BLaER1 (cell line): Measurements from ENCODE around the gene SV2A.

Experiments used
- H3K27ac ChIP-seq: shearing (Covaris generic); formaldehyde crosslinking; 2 replicates; pipeline ENCODE4 v1.8.1; 2022
- H3K27me3 ChIP-seq: shearing (Covaris generic); formaldehyde crosslinking; 2 replicates; pipeline ENCODE4 v1.8.1; 2022
- H3K36me3 ChIP-seq: shearing (Covaris generic); formaldehyde crosslinking; 2 replicates; pipeline ENCODE4 v1.8.1; 2022
- H3K4me1 ChIP-seq: shearing (Covaris generic); formaldehyde crosslinking; 2 replicates; pipeline ENCODE4 v1.8.1; 2022
- H3K4me2 ChIP-seq: shearing (Covaris generic); formaldehyde crosslinking; 2 replicates; pipeline ENCODE4 v1.8.1; 2022
- H3K4me3 ChIP-seq: shearing (Covaris generic); formaldehyde crosslinking; 2 replicates; pipeline ENCODE4 v1.8.1; 2022
- H3K9ac ChIP-seq: shearing (Covaris generic); formaldehyde crosslinking; 2 replicates; pipeline ENCODE4 v1.8.1; 2022
- H3K9me3 ChIP-seq: shearing (Covaris generic); formaldehyde crosslinking; 2 replicates; pipeline ENCODE4 v1.8.1; 2022
- H4K20me1 ChIP-seq: shearing (Covaris generic); formaldehyde crosslinking; 2 replicates; pipeline ENCODE4 v1.8.1; 2022
- Cebpa-rat ChIP-seq: shearing (Covaris generic); IDR thresholded peaks from 2 replicates; pipeline ENCODE4 v1.8.1; 2022

The SV2A gene

GRCh38 chr1:149916193-149916897 is 1.3 kb downstream of the SV2A start:
- no peak for TF ChIP-seq Cebpa-rat
- Histone ChIP-seq H3K4me3 (peak overlapping the region; percentile 79), H3K9me3 (no peaks in the 10 kb centered on the region), H3K27ac (peak overlapping the region; percentile 76), H3K9ac (peak overlapping the region; percentile 83), H3K27me3 (no peaks in the 10 kb centered on the region), H3K36me3 (peaks cover 30% of the 10 kb centered on the region), H4K20me1 (no peaks in the 10 kb centered on the region), H3K4me2 (peak overlapping the region; percentile 91), H3K4me1 (peaks cover 39% of the 10 kb centered on the region)

- H3K27me3 ChIP-seq: no peaks in the 10 kb centered on the region
- no peak for TF ChIP-seq Cebpa-rat
- H3K9me3 ChIP-seq: no peaks in the 10 kb centered on the region
- peaks cover 39% of the 10 kb centered on the region for H3K4me1 ChIP-seq
- peak overlapping the region; percentile 83 for H3K9ac ChIP-seq
- peak overlapping the region; percentile 91 for H3K4me2 ChIP-seq
- H4K20me1 ChIP-seq: no peaks in the 10 kb centered on the region
- peak overlapping the region; percentile 76 for H3K27ac ChIP-seq
- H3K4me3 ChIP-seq: peak overlapping the region; percentile 79
- peaks cover 34% of the 10 kb centered on the region for H3K36me3 ChIP-seq
These were observed 2.0 kb downstream of the SV2A start for GRCh38 chr1:149915429-149916192.

- H3K36me3 ChIP-seq: peaks cover 44% of the 10 kb centered on the region
- H3K27me3 ChIP-seq: no peaks in the 10 kb centered on the region
- H3K9ac ChIP-seq: no peak overlapping the region
- no peak overlapping the region for H3K4me3 ChIP-seq
- H3K27ac ChIP-seq: 0 out of 2 replicates have a peak overlapping the region, but pooled peaks have one; percentile 4
- peaks cover 39% of the 10 kb centered on the region for H3K4me1 ChIP-seq
- no peaks in the 10 kb centered on the region for H3K9me3 ChIP-seq
- peak overlapping the region; percentile 91 for H3K4me2 ChIP-seq
- no peaks in the 10 kb centered on the region for H4K20me1 ChIP-seq
- no peak for TF ChIP-seq Cebpa-rat
These were observed 3.1 kb downstream of the SV2A start for GRCh38 chr1:149914545-149914944.

GRCh38 chr1:149906570-149907075 is 11.0 kb downstream of the SV2A start:
- Histone ChIP-seq H3K9me3 (no peaks in the 10 kb centered on the region), H3K9ac (no peak overlapping the region), H3K4me3 (no peak overlapping the region), H3K4me1 (no peaks in the 10 kb centered on the region), H4K20me1 (no peaks in the 10 kb centered on the region), H3K27me3 (no peaks in the 10 kb centered on the region), H3K36me3 (peaks cover 91% of the 10 kb centered on the region), H3K4me2 (no peak overlapping the region), H3K27ac (no peak overlapping the region)
- no peak for TF ChIP-seq Cebpa-rat

GRCh38 chr1:149903836-149904491 is 13.7 kb downstream of the SV2A start:
- Histone ChIP-seq H3K4me1 (peaks cover 13% of the 10 kb centered on the region), H3K27me3 (no peaks in the 10 kb centered on the region), H3K27ac (no peak overlapping the region), H3K9ac (0 out of 2 replicates have a peak overlapping the region, but pooled peaks have one; percentile 3), H3K4me2 (no peak overlapping the region), H3K4me3 (no peak overlapping the region), H3K9me3 (no peaks in the 10 kb centered on the region), H3K36me3 (peaks cover 64% of the 10 kb centered on the region), H4K20me1 (no peaks in the 10 kb centered on the region)
- no peak for TF ChIP-seq Cebpa-rat

- H3K4me2 ChIP-seq: peak within 1 kb of the TSS; percentile 95
- H3K27ac ChIP-seq: peak within 1 kb of the TSS; percentile 83
These were observed 18.0 kb downstream of the SV2A start, which contains the start of gene BOLA1 for GRCh38 chr1:149899460-149900284. BOLA1 (plus strand) TSS chr1:149899568; CDS start chr1:149900060, 492 bp downstream.

GRCh38 chr1:149896575-149896974 is 21.1 kb downstream of the SV2A start:
- H3K27me3 ChIP-seq: no peaks in the 10 kb centered on the region
- H3K4me1 ChIP-seq: peaks cover 16% of the 10 kb centered on the region
- no peak overlapping the region for H3K4me3 ChIP-seq
- TF ChIP-seq Cebpa-rat: no peak
- H3K36me3 ChIP-seq: no peaks in the 10 kb centered on the region
- H3K27ac ChIP-seq: no peak overlapping the region
- no peaks in the 10 kb centered on the region for H3K9me3 ChIP-seq
- H4K20me1 ChIP-seq: no peaks in the 10 kb centered on the region
- no peak overlapping the region for H3K4me2 ChIP-seq
- H3K9ac ChIP-seq: no peak overlapping the region

More at GRCh38 chr1:149899460-149900284, 18.0 kb downstream of the SV2A start, which contains the start of gene BOLA1:
- Histone ChIP-seq H3K36me3 (peaks cover 23% of the 10 kb centered on the region), H3K9ac (peak within 1 kb of the TSS; percentile 85), H3K4me1 (peaks cover 13% of the 10 kb centered on the region), H3K27me3 (no peaks in the 10 kb centered on the region), H3K9me3 (no peaks in the 10 kb centered on the region), H3K4me3 (peak within 1 kb of the TSS; percentile 76), H4K20me1 (no peaks in the 10 kb centered on the region)
- TF ChIP-seq Cebpa-rat: no peak

- no peak for TF ChIP-seq Cebpa-rat
- Histone ChIP-seq H3K27me3 (no peaks in the 10 kb centered on the region), H3K4me2 (peak overlapping the region; percentile 93), H3K27ac (peak overlapping the region; percentile 96), H3K4me1 (peaks cover 28% of the 10 kb centered on the region), H3K9ac (peak overlapping the region; percentile 97), H3K9me3 (no peaks in the 10 kb centered on the region), H4K20me1 (peaks cover 24% of the 10 kb centered on the region), H3K4me3 (peak overlapping the region; percentile 77), H3K36me3 (no peaks in the 10 kb centered on the region)
These were observed 28.7 kb downstream of the SV2A start for GRCh38 chr1:149888999-149889289.
